HCT116 (cell line): Measurements from ENCODE around the gene LRRC7. TPM values are rescaled to one million over a fixed set of nuclear protein-coding genes. Genes with fewer than 3 reads are reported as not detected.
"Not testable (repeated sequence)": the region's sequence is repeated elsewhere in the genome, so short reads cannot be mapped to it uniquely, and the experiment has no call there.

Source experiments
- ATAC-seq: fragments of 200-7000 bp; cut with Tn5 transposase; 2 replicates; pipeline ENCODE4 v1.9.1; 2020; ENCODE audit warnings: mild to moderate bottlenecking, moderate library complexity
- BruUV-seq: library from RNA; stranded (reverse); fragments of 400-500 nt; replicated peaks from 2 replicates; lab custom pipeline; 2021; lab: Mats Ljungman, UMichigan
- CTCF ChIA-PET: fragments of 300-600 bp; sonication (Branson Sonifier 250); formaldehyde crosslinking; loops from one replicate; lab custom pipeline; 2021; ENCODE audit warnings: antibody characterized with exemption; lab: Charles Lee
- POLR2A ChIA-PET: fragments of 300-600, 350-600 bp; sonication (Branson Sonifier 250); formaldehyde crosslinking; loops from one replicate; lab custom pipeline; 2021; ENCODE audit warnings: antibody characterized with exemption; lab: Charles Lee
- RAD21 ChIA-PET, 2 experiments: fragments of 300-600 bp; sonication (Branson Sonifier 250); formaldehyde crosslinking; loops; one replicate each; lab custom pipeline; 2023; ENCODE audit warnings: low total read pairs in 2 of 2; ENCODE audit not compliant: uncharacterized antibody in 2 of 2, unreplicated experiment in 2 of 2, low non-redundant PET in 1 of 2; lab: Charles Lee
- DNase-seq: peaks from one replicate; pipeline ENCODE4 v3.0.0-alpha.2; 2010; ENCODE audit warnings: low read depth, low spot score
- H2AFZ ChIP-seq: fragments of 200-600 bp; shearing (Covaris generic), sonication (generic); 2 replicates; pipeline ENCODE4 v1.6.1; 2017; ENCODE audit warnings: low read depth, mixed run types, mixed read lengths, antibody characterized with exemption, low read length; ENCODE audit not compliant: poor library complexity, severe bottlenecking
- H3K27ac ChIP-seq: 2 replicates; pipeline ENCODE4 v1.5.1; 2012; ENCODE audit warnings: low read depth, low read length
- H3K27me3 ChIP-seq: fragments of 200-600 bp; sonication (generic); 2 replicates; pipeline ENCODE4 v1.6.1; 2016; ENCODE audit warnings: mixed run types, low read length, mixed read lengths; ENCODE audit not compliant: insufficient read depth
- H3K36me3 ChIP-seq, 2 experiments: fragments of 200-500 bp in 1 of 2; fragments of 200-600 bp in 1 of 2; sonication (Bioruptor generic) in 1 of 2; sonication (generic) in 1 of 2; 2 replicates each; pipeline versions ENCODE4 v1.5.1 to v1.6.1; 2014 to 2016; ENCODE audit warnings: low read length in 2 of 2, inconsistent platforms in 1 of 2, mixed read lengths in 1 of 2, mixed run types in 1 of 2; ENCODE audit not compliant: insufficient read depth in 2 of 2, control insufficient read depth in 1 of 2
- H3K4me1 ChIP-seq, 2 experiments: fragments of 200-600 bp in 1 of 2; sonication (generic) in 1 of 2; 2 replicates each; pipeline versions ENCODE4 v1.5.1 to v1.6.1; 2012 to 2017; ENCODE audit warnings: low read length in 2 of 2, inconsistent platforms in 1 of 2, mild to moderate bottlenecking in 1 of 2, mixed read lengths in 1 of 2, mixed run types in 1 of 2, moderate library complexity in 1 of 2; ENCODE audit not compliant: insufficient read depth in 2 of 2, control insufficient read depth in 1 of 2
- H3K4me2 ChIP-seq: fragments of 200-600 bp; sonication (generic); 2 replicates; pipeline ENCODE4 v1.6.1; 2017; ENCODE audit warnings: mixed run types, low read length, mixed read lengths
- H3K4me3 ChIP-seq, 2 experiments: fragments of 200-600 bp in 1 of 2; sonication (generic) in 1 of 2; replicated peaks in 1 of 2; 2 replicates each; pipeline ENCODE4 v1.5.1; 2011 to 2016; ENCODE audit warnings: low read length in 2 of 2, control low read depth in 1 of 2, low read depth in 1 of 2, mild to moderate bottlenecking in 1 of 2, mixed read lengths in 1 of 2, mixed run types in 1 of 2
- H3K79me2 ChIP-seq: fragments of 200-600 bp; sonication (generic); 2 replicates; pipeline ENCODE4 v1.6.1; 2017; ENCODE audit warnings: mild to moderate bottlenecking, mixed run types, low read length, moderate library complexity, mixed read lengths; ENCODE audit not compliant: insufficient read depth
- H3K9ac ChIP-seq: fragments of 200-600 bp; sonication (generic); 2 replicates; pipeline ENCODE4 v1.6.1; 2016; ENCODE audit warnings: low read length, mixed read lengths
- H3K9me2 ChIP-seq: fragments of 200-600 bp; sonication (generic), shearing (Covaris generic); 2 replicates; pipeline ENCODE4 v1.6.1; 2017; ENCODE audit warnings: mixed run types, mild to moderate bottlenecking, moderate library complexity; ENCODE audit not compliant: insufficient read depth
- H3K9me3 ChIP-seq, 2 experiments: fragments of 200-500 bp in 1 of 2; fragments of 200-600 bp in 1 of 2; sonication (Bioruptor generic) in 1 of 2; sonication (generic) in 1 of 2; 2 replicates each; pipeline ENCODE4 v1.6.1; 2014 to 2017; ENCODE audit warnings: low read length in 2 of 2, mixed read lengths in 2 of 2, inconsistent platforms in 1 of 2, low read depth in 1 of 2, mild to moderate bottlenecking in 1 of 2, mixed run types in 1 of 2, moderate library complexity in 1 of 2; ENCODE audit not compliant: control insufficient read depth in 1 of 2, insufficient read depth in 1 of 2
- H4K20me1 ChIP-seq: fragments of 200-600 bp; sonication (generic), shearing (Covaris generic); 2 replicates; pipeline ENCODE4 v1.6.1; 2017; ENCODE audit warnings: mixed run types, mild to moderate bottlenecking, moderate library complexity; ENCODE audit not compliant: insufficient read depth
- CTCF ChIP-seq, 3 experiments: fragments of 200-600 bp in 1 of 3; sonication (generic) in 1 of 3; IDR thresholded peaks in 2 of 3; conservative IDR thresholded peaks in 1 of 3; 2 replicates each; pipeline ENCODE4 v1.5.1; 2012 to 2017; ENCODE audit warnings: low read depth in 2 of 3, low read length in 2 of 3, antibody characterized with exemption in 1 of 3, borderline replicate concordance in 1 of 3, control low read depth in 1 of 3, mild to moderate bottlenecking in 1 of 3, mixed read lengths in 1 of 3, mixed run types in 1 of 3, moderate library complexity in 1 of 3; ENCODE audit not compliant: insufficient read depth in 1 of 3
- EZH2 ChIP-seq: fragments of 200-600 bp; sonication (generic); IDR thresholded peaks from 2 replicates; pipeline ENCODE4 v1.6.1; 2017; ENCODE audit warnings: antibody characterized with exemption, mixed run types
- MAX ChIP-seq: IDR thresholded peaks from 2 replicates; pipeline ENCODE4 v1.6.1; 2012
- SIN3A ChIP-seq: IDR thresholded peaks from 2 replicates; pipeline ENCODE4 v1.6.1; 2012; ENCODE audit warnings: low read depth
- SRF ChIP-seq: IDR thresholded peaks from 2 replicates; pipeline ENCODE4 v1.6.1; 2012; ENCODE audit warnings: low read depth
- intact Hi-C: fragments of 100-400 bp; cut with micrococcal nuclease; formaldehyde crosslinking; loops from 2 replicates; pipeline ENCODE4 v1.10.0; 2022
- total RNA-seq: library from RNA; stranded (reverse); gene quantifications from one replicate; pipeline ENCODE4 v1.2.1, GENCODE V29; 2021; ENCODE audit not compliant: unreplicated experiment

LRRC7 gene
- total RNA-seq, 1 experiment from 2014 or later = not detected

GRCh38 chr1:69921486-69921885 lies 353.8 kb downstream of the LRRC7 start (continued):
- no peak for TF ChIP-seq EZH2
- TF ChIP-seq SRF = no peak
- TF ChIP-seq SIN3A = no peak
- no peak for TF ChIP-seq MAX

GRCh38 chr1:69928234-69928633 lies 360.5 kb downstream of the LRRC7 start:
- H3K4me2 ChIP-seq, H3K27me3 ChIP-seq, ATAC-seq, H3K4me1 ChIP-seq, intact Hi-C loops, POLR2A ChIA-PET, H4K20me1 ChIP-seq, H3K9ac ChIP-seq, CTCF ChIA-PET, H3K4me3 ChIP-seq, H3K36me3 ChIP-seq, H3K79me2 ChIP-seq, H3K9me2 ChIP-seq, BruUV-seq, DNase-seq, H3K27ac ChIP-seq, RAD21 ChIA-PET, H3K9me3 ChIP-seq, H2AFZ ChIP-seq: not testable (repeated sequence)
- 0 out of 6 replicates have a peak, but pooled peaks of 1 of the 3 experiments have one; percentile 8 for TF ChIP-seq CTCF (IDR thresholded peaks at IDR 0.05 in 2 of 3, conservative IDR thresholded peaks at IDR 0.05 in 1 of 3; ENCODE audit: borderline replicate concordance in 1 of 3, insufficient read depth in 1 of 3, low read depth in 2 of 3, low read length in 2 of 3)
